ENCODE measurements around the gene WARS2. TPM values are rescaled to one million over a fixed set of nuclear protein-coding genes. Genes with fewer than 3 reads are reported as not detected.

Gene WARS2
- total RNA-seq, 1 experiment from 2014 or later = 10.5 TPM

- Histone ChIP-seq H3K4me3 (replicated peaks in 1 of 2; ENCODE audit: low read depth in 1 of 2, low read length in 2 of 2) (no peak overlapping the region), H3K4me1 (ENCODE audit: control insufficient read depth in 1 of 2, insufficient read depth in 2 of 2, low read length in 2 of 2) (no peaks in the 10 kb centered on the region), H3K27me3 (ENCODE audit: insufficient read depth, low read length) (no peaks in the 10 kb centered on the region), H3K27ac (ENCODE audit: low read depth, low read length) (no peak overlapping the region), H2AFZ (ENCODE audit: low read depth, low read length, poor library complexity, severe bottlenecking) (no peak overlapping the region), H3K4me2 (ENCODE audit: low read length) (no peak overlapping the region), H3K9ac (ENCODE audit: low read length) (no peak overlapping the region), H3K79me2 (ENCODE audit: insufficient read depth, low read length) (no peaks in the 10 kb centered on the region), H3K36me3 (ENCODE audit: control insufficient read depth in 1 of 2, insufficient read depth in 2 of 2, low read length in 2 of 2) (no peaks in the 10 kb centered on the region), H3K9me3 (ENCODE audit: control insufficient read depth in 1 of 2, insufficient read depth in 1 of 2, low read depth in 1 of 2, low read length in 2 of 2) (no peaks in the 10 kb centered on the region), H3K9me2 (ENCODE audit: insufficient read depth) (no peaks in the 10 kb centered on the region), H4K20me1 (ENCODE audit: insufficient read depth) (no peaks in the 10 kb centered on the region)
- no peak for ATAC-seq
- TF ChIP-seq CBX3 (IDR thresholded peaks at IDR 0.05; ENCODE audit: low read depth) (no peak), POLR2A (IDR thresholded peaks at IDR 0.05; ENCODE audit: borderline replicate concordance, extremely low read depth, insufficient read depth, insufficient read length) (no peak), TCF7L2 (IDR thresholded peaks at IDR 0.05; ENCODE audit: borderline replicate concordance, extremely low read depth, insufficient read depth, insufficient read length) (no peak), FOSL1 (IDR thresholded peaks at IDR 0.05; ENCODE audit: low read depth) (no peak), EZH2phosphoT487 (IDR thresholded peaks at IDR 0.05; ENCODE audit: borderline replicate concordance) (no peak), ZBTB33 (IDR thresholded peaks at IDR 0.05; ENCODE audit: extremely low read depth, insufficient replicate concordance, low read length) (no peak), RAD21 (IDR thresholded peaks at IDR 0.05; ENCODE audit: low read depth) (no peak), CTCF (IDR thresholded peaks at IDR 0.05 in 2 of 3, conservative IDR thresholded peaks at IDR 0.05 in 1 of 3; ENCODE audit: borderline replicate concordance in 1 of 3, insufficient read depth in 1 of 3, low read depth in 2 of 3, low read length in 2 of 3) (no peak), EGR1 (IDR thresholded peaks at IDR 0.05; ENCODE audit: low read depth) (no peak), ZNF274 (IDR thresholded peaks at IDR 0.05; ENCODE audit: low read depth, low read length) (no peak), SRF (IDR thresholded peaks at IDR 0.05; ENCODE audit: low read depth) (no peak), ATF3 (IDR thresholded peaks at IDR 0.05) (no peak), YY1 (IDR thresholded peaks at IDR 0.05; ENCODE audit: extremely low read depth, insufficient replicate concordance, low read depth, low read length) (no peak), ELF1 (IDR thresholded peaks at IDR 0.05; ENCODE audit: borderline replicate concordance, low read depth) (no peak), CEBPB (IDR thresholded peaks at IDR 0.05; ENCODE audit: low read depth) (no peak), EZH2 (IDR thresholded peaks at IDR 0.05) (no peak), REST (IDR thresholded peaks at IDR 0.05; ENCODE audit: low read depth) (no peak), SIN3A (IDR thresholded peaks at IDR 0.05; ENCODE audit: low read depth) (no peak), JUND (IDR thresholded peaks at IDR 0.05) (no peak), SP1 (IDR thresholded peaks at IDR 0.05; ENCODE audit: low read depth) (no peak)
- DNase-seq (ENCODE audit: low read depth, low spot score) = no peak
- POLR2A ChIA-PET = no interaction called here
- BruUV-seq (replicated peaks) = no TSS peak
- CTCF ChIA-PET = no interaction called here
- intact Hi-C loops (cut with micrococcal nuclease) = no loop called here
- RAD21 ChIA-PET (ENCODE audit: low non-redundant PET in 1 of 2, low total read pairs in 2 of 2, uncharacterized antibody in 2 of 2, unreplicated experiment in 2 of 2) = no interaction called here
Measured at GRCh38 chr1:119115736-119116135, 24.7 kb downstream of the WARS2 start.
